ENCODE data around the gene GID8.

DNA sequence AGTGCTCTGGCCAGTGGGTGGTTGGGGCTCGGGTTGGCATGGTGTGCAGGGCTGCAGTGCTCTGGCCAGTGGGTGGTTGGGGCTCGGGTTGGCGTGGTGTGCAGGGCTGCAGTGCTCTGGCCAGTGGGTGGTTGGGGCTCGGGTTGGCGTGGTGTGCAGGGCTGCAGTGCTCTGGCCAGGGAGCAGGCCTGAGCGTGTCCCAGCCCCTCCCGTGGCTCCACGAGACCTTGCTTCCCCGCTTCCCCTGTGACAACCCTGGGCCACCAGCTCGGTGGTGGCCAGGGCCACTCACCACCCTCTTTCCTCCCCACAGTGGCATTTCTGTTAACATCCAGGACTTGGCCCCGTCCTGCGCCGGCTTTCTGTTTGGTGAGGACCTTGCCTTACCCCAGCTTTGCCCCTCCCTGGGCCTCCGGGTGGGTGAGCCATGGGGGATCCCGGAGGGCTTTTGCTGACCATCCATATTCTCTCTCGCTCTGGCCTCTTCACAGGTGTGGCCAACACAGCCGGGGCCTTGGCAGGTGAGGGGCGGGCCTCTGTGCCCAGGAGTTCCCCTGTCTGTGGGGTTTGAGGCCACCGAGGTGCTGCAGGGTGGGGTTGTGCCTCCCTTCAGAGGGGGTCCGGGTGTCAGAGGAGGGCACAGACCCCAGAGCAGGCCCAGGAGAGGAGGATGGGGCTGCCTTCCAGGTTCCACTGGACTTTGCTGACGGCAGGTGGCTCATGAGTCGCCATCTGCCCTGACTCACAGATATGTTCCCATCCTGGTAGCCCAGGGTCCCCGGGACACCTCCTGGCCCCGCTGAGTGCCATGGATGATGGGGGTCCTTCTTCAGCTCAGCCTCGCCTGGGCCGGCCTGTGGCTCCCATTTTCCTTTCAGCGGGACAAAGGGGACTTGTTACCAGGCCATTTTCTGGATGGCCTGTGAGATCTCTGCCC lies 28.5 kb downstream of the GID8 start:
- TF ChIP-seq CTCF (IDR thresholded peaks at IDR 0.05; ENCODE audit: extremely low read depth in 1 of 2, insufficient read depth in 1 of 2, low read depth in 1 of 2, low read length in 2 of 2) (no peak), POLR2A (IDR thresholded peaks at IDR 0.05; ENCODE audit: low read depth, low read length) (no peak), JUN (IDR thresholded peaks at IDR 0.05; ENCODE audit: borderline replicate concordance, insufficient read depth, insufficient read length, low read depth) (no peak)
